ENCODE data around the gene SLC24A4. TPM values are rescaled to one million over a fixed set of nuclear protein-coding genes. Genes with fewer than 3 reads are reported as not detected.

SLC24A4 gene
- total RNA-seq, 1 donor from 2014 or later = not detected

DNA sequence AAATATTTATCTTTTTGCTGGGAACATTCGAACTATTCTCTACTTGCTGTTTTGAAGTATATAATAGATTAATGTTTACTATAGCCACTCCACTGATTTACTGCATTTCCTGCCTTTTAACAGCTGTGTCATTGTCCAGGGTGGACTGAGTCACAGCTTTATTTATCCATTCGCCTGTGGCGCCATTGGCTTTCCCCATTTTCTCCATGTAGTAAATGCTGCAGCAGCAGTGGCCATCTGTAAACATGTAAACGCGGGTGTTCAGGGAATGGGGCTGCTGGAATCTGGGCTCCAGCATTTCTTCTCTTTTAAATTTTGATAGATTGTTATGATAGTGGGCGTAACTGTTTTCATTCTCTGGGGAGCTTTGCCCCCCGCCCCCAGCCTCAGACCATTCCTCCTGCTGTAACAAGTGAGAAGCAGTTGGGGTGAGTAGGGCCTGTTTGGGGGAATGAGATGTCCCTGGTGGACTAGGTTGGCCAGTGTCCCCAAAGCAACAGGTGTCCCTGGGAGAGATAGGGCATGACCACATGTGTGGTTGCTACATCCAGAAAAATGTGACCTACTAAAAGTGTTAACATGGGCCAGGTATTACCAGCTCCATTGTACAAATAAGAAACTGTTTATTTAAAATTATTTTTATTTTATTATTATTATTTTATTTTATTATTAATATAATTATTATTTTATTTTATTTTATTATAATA is 223.5 kb downstream of the SLC24A4 start:
- H3K27ac ChIP-seq = peak overlapping the region in 1 of 2 donors; percentile 46
- no peaks in the 10 kb centered on the region for H3K36me3 ChIP-seq
- TF ChIP-seq, protein P1, sequence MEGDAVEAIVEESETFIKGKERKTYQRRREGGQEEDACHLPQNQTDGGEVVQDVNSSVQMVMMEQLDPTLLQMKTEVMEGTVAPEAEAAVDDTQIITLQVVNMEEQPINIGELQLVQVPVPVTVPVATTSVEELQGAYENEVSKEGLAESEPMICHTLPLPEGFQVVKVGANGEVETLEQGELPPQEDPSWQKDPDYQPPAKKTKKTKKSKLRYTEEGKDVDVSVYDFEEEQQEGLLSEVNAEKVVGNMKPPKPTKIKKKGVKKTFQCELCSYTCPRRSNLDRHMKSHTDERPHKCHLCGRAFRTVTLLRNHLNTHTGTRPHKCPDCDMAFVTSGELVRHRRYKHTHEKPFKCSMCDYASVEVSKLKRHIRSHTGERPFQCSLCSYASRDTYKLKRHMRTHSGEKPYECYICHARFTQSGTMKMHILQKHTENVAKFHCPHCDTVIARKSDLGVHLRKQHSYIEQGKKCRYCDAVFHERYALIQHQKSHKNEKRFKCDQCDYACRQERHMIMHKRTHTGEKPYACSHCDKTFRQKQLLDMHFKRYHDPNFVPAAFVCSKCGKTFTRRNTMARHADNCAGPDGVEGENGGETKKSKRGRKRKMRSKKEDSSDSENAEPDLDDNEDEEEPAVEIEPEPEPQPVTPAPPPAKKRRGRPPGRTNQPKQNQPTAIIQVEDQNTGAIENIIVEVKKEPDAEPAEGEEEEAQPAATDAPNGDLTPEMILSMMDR (IDR thresholded peaks at IDR 0.05) = no peak
- H3K4me3 ChIP-seq = no peak overlapping the region
- H3K9me3 ChIP-seq = no peaks in the 10 kb centered on the region
- peaks cover 4 to 20% of the 10 kb centered on the region in 2 donors for H3K4me1 ChIP-seq
- H3K27me3 ChIP-seq = no peaks in the 10 kb centered on the region
- intact Hi-C loops (cut with DNase I) = no loop called here
- DNase-seq (ENCODE audit: low spot score in 2 of 2) = no peak

DNA sequence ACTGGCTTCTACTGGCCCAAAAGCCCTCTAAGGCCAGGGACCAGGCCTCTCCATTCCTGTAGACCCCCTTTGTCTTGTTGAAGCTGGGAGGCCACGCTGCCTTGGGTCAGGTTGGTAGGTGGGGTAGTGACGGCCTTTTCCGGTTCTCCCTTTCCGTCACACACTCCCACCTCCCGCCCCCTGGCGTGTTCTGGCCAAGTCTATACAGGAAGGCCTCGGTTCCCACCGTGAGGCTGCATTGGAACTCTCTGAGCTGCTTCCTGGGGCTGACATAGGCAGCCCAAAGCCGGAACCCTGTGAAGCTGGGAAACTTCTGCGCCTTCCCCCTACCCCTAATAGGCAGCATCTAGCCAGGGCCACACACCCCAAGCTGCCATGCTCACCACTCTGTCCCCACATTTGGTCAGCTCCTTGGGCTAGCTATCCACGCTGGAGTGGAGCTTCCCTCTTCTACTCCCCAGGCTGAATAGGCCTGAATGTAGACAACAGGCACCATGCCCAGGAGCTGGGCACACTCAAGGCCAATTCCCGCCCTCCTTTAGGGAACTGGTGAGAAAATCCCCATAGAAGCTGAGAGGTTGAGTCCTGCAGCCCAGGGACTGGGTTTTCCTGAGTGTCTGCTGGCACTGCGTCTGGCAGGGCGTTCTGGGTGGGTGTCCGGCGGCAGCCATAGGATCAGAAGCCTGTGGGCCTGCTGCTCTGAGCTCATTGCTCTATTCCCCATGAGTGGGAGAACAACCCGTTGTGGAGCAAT is 226.3 kb downstream of the SLC24A4 start:
- Histone ChIP-seq H3K27ac (peak overlapping the region; percentile 87 to 93), H3K4me3 (peak overlapping the region; percentile 10 to 40)
- DNase-seq (ENCODE audit: low spot score in 2 of 2) = no peak

DNA sequence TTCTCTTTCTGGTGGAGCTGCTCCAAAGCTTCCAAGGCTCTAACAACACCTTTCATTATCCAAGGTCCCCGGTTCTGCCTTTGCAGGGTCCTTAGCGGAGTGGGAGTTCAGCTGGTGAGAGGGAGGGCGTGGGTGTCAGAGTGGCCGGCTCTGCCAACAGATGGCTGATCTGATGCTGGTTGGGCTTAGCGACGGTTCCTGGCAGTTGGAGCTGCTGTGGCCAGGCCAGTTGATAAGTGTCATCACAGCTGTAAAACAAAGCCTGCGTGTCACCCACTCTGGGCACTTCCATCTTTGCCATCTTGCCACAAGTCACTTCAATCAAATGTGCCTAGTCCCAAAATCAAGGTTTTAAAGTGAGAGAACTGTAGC is 226.9 kb downstream of the SLC24A4 start:
- TF ChIP-seq, protein P1 (IDR thresholded peaks at IDR 0.05) = no peak
- no peaks in the 10 kb centered on the region for H3K9me3 ChIP-seq
- H3K4me3 ChIP-seq = peak overlapping the region; percentile 10 to 40
- H3K4me1 ChIP-seq = peaks cover 16 to 39% of the 10 kb centered on the region in 2 donors
- peak overlapping the region; percentile 87 to 93 for H3K27ac ChIP-seq
- H3K27me3 ChIP-seq = no peaks in the 10 kb centered on the region
- peak in 1 of 2 donors; percentile 88 for DNase-seq (ENCODE audit: low spot score in 2 of 2)
- H3K36me3 ChIP-seq = no peaks in the 10 kb centered on the region
- intact Hi-C loops (cut with DNase I) = loop anchor here (2.0 to 5.0 kb wide), 2 partner anchors 37 to 38 kb away; partner anchors contain the start of gene RIN3

More for the DNA sequence above, 226.3 kb downstream of the SLC24A4 start:
- TF ChIP-seq, protein P1 (IDR thresholded peaks at IDR 0.05) = no peak
- Histone ChIP-seq H3K9me3 (no peaks in the 10 kb centered on the region), H3K4me1 (peaks cover 16 to 39% of the 10 kb centered on the region in 2 donors), H3K27me3 (no peaks in the 10 kb centered on the region), H3K36me3 (no peaks in the 10 kb centered on the region)
- intact Hi-C loops (cut with DNase I) = no loop called here

Other genes starting within 250 kb of the SLC24A4 start
- gene ATXN3, start 216.6 kb upstream of the SLC24A4 start, total RNA-seq = 90.4 TPM
- gene NDUFB1, start 201.5 kb upstream of the SLC24A4 start, total RNA-seq = 867 TPM
- gene CPSF2, start 201.2 kb upstream of the SLC24A4 start, total RNA-seq = 8.0 TPM
- 30.3 TPM for gene RIN3, start 190.6 kb downstream of the SLC24A4 start, total RNA-seq